NCI-H526 treated with DMSO at 0.1 percent for 48 hours (cell line): ENCODE results near the gene HNRNPL.
"Not testable (repeated sequence)": the region's sequence is repeated elsewhere in the genome, so short reads cannot be mapped to it uniquely, and the experiment has no call there.

ENCODE experiments used
- DNase-seq: peaks from one replicate; lab custom pipeline; 2025; lab: John Stamatoyannopoulos, UW

HNRNPL gene

DNA sequence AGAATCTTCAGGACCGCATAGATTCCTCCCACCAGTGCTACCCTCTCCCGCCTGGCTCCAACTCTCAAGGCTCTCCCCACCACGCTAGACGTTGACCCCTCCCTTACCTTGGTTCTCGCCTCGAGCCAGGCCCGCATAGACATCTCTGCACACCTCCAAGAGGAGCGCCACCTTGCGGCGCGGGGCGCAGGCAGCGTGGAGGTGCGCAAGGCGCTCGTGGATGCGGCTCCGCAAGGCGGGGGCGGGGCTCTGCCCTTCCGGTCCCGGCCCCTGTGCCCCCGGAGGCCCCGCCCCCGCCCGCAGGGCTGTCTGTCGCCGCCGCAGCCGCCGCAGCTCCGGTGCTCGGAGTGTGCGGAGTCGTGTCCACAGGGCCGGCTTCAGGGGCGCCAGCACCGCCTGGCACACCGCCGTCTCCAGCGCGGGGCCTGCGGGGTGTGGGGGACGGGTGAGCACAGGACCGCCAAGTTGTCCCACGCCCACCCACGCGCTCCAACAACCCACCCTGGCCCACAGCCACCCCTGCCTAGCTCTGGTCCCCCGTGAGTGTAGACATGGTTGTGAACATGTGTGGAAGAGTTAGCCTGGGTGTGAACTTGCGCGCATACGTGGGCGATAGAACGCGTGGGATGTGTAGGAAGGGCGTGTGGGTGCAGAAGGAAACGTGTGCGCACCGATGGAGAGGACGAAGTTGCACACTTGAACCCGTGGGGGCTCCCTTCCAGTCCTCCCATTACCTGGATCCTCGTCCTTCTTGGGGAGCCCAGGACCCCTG is 20.2 kb upstream of the HNRNPL start:
- DNase-seq, result peak; percentile 83

DNA sequence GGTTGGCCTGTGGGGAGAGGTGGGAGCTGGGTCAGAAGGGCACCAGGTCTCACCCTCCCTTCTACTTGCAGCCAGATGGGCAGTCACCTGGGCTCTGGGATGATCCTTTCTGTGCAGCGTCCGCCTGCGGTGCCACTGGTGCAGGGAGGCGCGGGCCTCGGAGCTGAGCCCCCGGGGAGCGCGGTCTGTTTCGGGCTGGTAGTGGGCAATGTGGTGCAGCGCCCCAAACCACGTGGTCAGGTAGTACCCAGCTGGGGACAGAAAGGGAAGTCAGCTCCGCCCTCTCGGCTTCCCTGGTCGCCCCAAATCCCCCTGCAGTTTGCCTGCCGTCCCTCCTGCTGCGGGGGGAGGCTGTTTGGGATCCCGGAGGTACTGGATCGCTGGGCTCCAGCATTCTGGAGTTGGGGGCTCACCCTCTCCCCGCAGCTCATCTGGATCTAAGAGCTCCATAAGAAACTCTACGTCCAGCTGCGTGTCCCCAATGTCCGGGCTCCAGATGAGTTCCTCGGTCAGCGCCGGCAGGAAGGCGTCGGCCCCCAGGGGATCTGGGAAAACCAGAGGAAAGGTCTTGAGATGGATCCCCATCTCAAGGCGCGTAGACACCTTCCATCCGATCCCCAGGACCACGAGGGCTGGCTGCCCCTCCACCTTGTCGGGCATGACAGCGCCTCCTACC is 19.5 kb upstream of the HNRNPL start:
- DNase-seq, result no peak

DNA sequence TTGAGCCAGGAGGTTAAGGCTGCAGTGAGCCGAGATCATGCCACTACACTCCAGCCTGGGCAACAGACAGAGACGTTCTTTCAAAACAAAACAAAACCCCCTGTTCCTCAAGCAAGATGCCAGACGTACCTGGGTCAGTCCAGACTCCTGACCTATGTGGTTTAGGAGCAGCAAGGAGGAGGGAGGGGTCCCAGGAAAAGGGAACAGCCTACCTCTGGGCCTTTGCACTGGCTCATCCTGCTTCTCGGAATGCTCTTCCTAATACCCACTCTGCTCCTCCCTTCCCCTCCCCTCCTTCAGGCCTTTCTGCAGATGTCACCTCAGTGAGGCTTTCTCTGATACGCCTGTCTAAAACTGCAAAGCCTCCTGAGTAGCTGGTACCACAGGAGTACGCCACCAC is 18.8 kb upstream of the HNRNPL start:
- no peak for DNase-seq

- no peak for DNase-seq
Measured at GRCh38 chr19:38867171-38867780, 17.5 kb upstream of the HNRNPL start.

- no peak for DNase-seq
Measured at GRCh38 chr19:38862321-38863059, 12.7 kb upstream of the HNRNPL start.

GRCh38 chr19:38861368-38861767 is 11.6 kb upstream of the HNRNPL start:
- DNase-seq, result no peak

- not testable (repeated sequence) for DNase-seq
Measured at GRCh38 chr19:38859631-38860204, 9.9 kb upstream of the HNRNPL start.

DNA sequence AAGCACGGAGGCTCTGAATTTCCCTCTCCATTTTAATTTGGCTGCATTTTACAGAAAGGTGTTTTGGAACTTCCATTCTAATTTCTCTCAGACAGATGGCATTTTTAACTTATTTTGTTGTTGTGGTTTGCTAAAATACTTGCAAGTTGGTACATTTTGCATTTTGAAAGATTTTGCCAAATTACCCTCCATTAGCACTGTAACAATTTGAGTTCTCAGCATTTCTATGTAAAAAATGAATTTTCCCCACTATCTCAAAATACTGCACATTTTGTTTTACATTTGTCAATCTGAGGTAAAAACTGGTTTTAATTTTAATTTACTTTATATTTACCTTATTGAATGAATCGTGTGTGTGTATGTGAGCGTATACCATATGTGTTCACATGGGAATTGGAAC is 7.0 kb upstream of the HNRNPL start:
- DNase-seq, result no peak

- not testable (repeated sequence) for DNase-seq
Measured at GRCh38 chr19:38855751-38856150, 6.0 kb upstream of the HNRNPL start.

GRCh38 chr19:38854961-38855360 is 5.2 kb upstream of the HNRNPL start:
- DNase-seq, result not testable (repeated sequence)

DNA sequence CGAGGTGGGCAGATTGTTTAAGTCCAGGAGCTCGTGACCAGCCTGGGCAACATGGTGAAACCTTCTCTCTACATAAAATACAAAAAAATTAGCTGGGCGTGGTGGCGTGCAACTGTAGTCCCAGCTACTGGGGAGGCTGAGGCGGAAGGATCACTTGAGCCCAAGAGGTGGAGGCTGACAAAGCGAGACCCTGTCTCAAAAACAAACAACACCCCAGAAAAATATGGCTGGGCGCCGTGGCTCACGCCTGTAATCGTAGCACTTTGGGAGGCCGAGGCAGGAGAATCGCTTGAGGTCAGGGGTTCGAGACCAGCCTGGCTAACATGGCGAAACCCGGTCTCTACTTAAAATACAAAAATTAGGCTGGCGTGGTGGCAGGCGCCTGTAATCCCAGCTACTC is 3.4 kb upstream of the HNRNPL start:
- no peak for DNase-seq

DNA sequence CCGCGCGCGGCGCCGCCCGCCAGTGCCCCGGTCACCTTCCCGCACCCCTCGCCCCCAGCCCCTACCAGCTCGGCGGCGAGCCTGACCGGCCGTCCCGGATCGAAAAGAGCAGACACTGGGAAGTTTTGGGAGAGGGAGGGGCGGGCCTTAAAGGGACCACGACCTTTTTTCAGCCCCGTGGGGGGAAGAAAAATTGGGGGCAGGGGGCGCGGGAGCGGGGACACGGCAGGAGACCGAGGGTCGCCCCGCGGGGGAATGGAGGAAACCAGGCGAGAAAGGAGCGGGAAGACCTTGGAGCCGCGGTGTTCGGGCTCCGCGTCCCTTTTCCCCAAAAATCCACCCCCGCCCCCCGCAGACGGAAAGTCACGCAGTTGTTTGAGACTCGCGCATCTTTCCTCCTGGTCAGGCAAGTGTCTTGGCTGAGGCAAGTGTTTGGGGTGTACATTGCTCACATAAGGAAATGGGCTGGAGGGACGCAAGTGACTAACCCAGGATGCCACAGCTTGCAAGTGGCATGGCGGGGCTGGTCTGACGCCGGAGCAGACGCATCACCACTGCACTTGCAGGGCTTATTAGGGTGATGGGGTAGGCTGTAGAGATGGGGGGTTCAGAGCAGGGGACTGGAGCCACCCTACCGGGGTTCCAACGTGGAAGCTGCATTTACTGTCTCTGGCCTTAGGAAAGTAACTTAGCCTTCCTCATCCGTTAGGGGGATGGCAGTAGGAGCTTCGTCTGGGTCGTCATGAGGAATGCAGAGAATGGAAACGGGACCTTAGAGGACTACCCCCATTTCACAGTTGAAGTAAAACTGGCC is 2.7 kb upstream of the HNRNPL start:
- DNase-seq, result peak; percentile 32

- DNase-seq, result peak; percentile 77
Measured at GRCh38 chr19:38851622-38852230, 1.9 kb upstream of the HNRNPL start.

- no peak for DNase-seq
Measured at GRCh38 chr19:38850976-38851621, 1.3 kb upstream of the HNRNPL start.

- peak; percentile 100 for DNase-seq
Measured at GRCh38 chr19:38850436-38850975, 720 bp upstream of the HNRNPL start.

- peak; percentile 91 for DNase-seq
Measured at GRCh38 chr19:38849147-38849859, 483 bp downstream of the HNRNPL start.

- no peak for DNase-seq
Measured at GRCh38 chr19:38848299-38849146, 1.3 kb downstream of the HNRNPL start.

GRCh38 chr19:38846097-38846496 is 3.7 kb downstream of the HNRNPL start:
- no peak for DNase-seq
